H1 (cell line): ENCODE results near the gene CD7. TPM values are rescaled to one million over a fixed set of nuclear protein-coding genes. Genes with fewer than 3 reads are reported as not detected.
A peak's percentile ranks its signal among the peaks of the same experiment; 100 is the strongest.

ENCODE experiments used
- CTCF ChIA-PET: fragments of 300-600 bp; sonication (Branson Sonifier 250); formaldehyde crosslinking; loops from one replicate; lab custom pipeline; 2021; ENCODE audit not compliant: partially characterized antibody; lab: Charles Lee
- POLR2A ChIA-PET: fragments of 300-600 bp; sonication (Branson Sonifier 250); formaldehyde crosslinking; loops from one replicate; lab custom pipeline; 2021; ENCODE audit warnings: inconsistent platforms; ENCODE audit not compliant: partially characterized antibody; lab: Charles Lee
- DNase-seq, 2 experiments: peaks; one replicate each; pipeline versions ENCODE4 v3.0.0 to v3.0.0-alpha.2; 2010 to 2022; ENCODE audit warnings: low spot score in 2 of 2, low read depth in 1 of 2, mixed read lengths in 1 of 2
- FAIRE-seq: peaks from 2 replicates; lab custom pipeline; 2011; peaks lifted over from hg19 to GRCh38; lab: Jason Lieb, UNC
- H2AFZ ChIP-seq: 2 replicates; pipeline ENCODE4 v1.8.1; 2012; ENCODE audit warnings: low read length, inconsistent platforms
- H2AK5ac ChIP-seq: 2 replicates; pipeline ENCODE4 v1.6.1; 2013; ENCODE audit warnings: low read depth, low read length
- H2BK120ac ChIP-seq: replicated peaks from 2 replicates; pipeline ENCODE3; 2013; ENCODE audit warnings: low read depth, low read length, inconsistent platforms
- H2BK12ac ChIP-seq: 2 replicates; pipeline ENCODE4 v1.6.1; 2013; ENCODE audit warnings: low read depth, low read length
- H2BK15ac ChIP-seq: 2 replicates; pipeline ENCODE4 v1.6.1; 2013; ENCODE audit warnings: low read length
- H2BK20ac ChIP-seq: 2 replicates; pipeline ENCODE4 v1.6.1; 2013; ENCODE audit warnings: low read length
- H2BK5ac ChIP-seq: 2 replicates; pipeline ENCODE4 v1.6.1; 2013; ENCODE audit warnings: low read depth, low read length
- H3K14ac ChIP-seq: 2 replicates; pipeline ENCODE4 v1.6.1; 2013; ENCODE audit warnings: inconsistent platforms; ENCODE audit not compliant: insufficient read length
- H3K18ac ChIP-seq: 2 replicates; pipeline ENCODE4 v1.6.1; 2013; ENCODE audit warnings: low read length; ENCODE audit errors: extremely low read depth
- H3K23ac ChIP-seq: 2 replicates; pipeline ENCODE4 v1.6.1; 2013; ENCODE audit warnings: inconsistent platforms; ENCODE audit not compliant: insufficient read length
- H3K23me2 ChIP-seq: 2 replicates; pipeline ENCODE4 v1.6.1; 2013; ENCODE audit warnings: low read depth, low read length
- H3K27ac ChIP-seq: 2 replicates; pipeline ENCODE4 v1.6.1; 2011; ENCODE audit warnings: low read depth, low read length, inconsistent platforms
- H3K27me3 ChIP-seq, 4 experiments: replicated peaks in 1 of 4; 1 replicate in 1 of 4; 2 replicates in 3 of 4; pipeline versions ENCODE4 v1.6.1 to v1.8.1; 2011 to 2013; ENCODE audit warnings: low read length in 3 of 4, mild to moderate bottlenecking in 3 of 4, inconsistent platforms in 2 of 4, mixed read lengths in 2 of 4, moderate library complexity in 1 of 4; ENCODE audit not compliant: control insufficient read depth in 3 of 4, insufficient read depth in 3 of 4; ENCODE audit errors: extremely low read depth in 1 of 4
- H3K36me3 ChIP-seq, 4 experiments: 2 replicates each; pipeline versions ENCODE4 v1.6.1 to v1.8.1; 2011 to 2013; ENCODE audit warnings: mild to moderate bottlenecking in 4 of 4, low read length in 3 of 4, moderate library complexity in 2 of 4, control low read depth in 1 of 4, inconsistent platforms in 1 of 4; ENCODE audit not compliant: insufficient read depth in 4 of 4, control insufficient read depth in 2 of 4
- H3K4ac ChIP-seq: replicated peaks from 2 replicates; pipeline ENCODE3; 2013; ENCODE audit warnings: low read length, low read depth, mixed read lengths, inconsistent platforms; ENCODE audit not compliant: insufficient read length
- H3K4me1 ChIP-seq, 4 experiments: replicated peaks in 1 of 4; 1 replicate in 1 of 4; 2 replicates in 3 of 4; pipeline versions ENCODE4 v1.6.1 to v1.8.1; 2011 to 2013; ENCODE audit warnings: low read length in 3 of 4, inconsistent platforms in 2 of 4, mixed read lengths in 1 of 4; ENCODE audit not compliant: insufficient read depth in 4 of 4, control insufficient read depth in 3 of 4
- H3K4me2 ChIP-seq, 2 experiments: 2 replicates each; pipeline versions ENCODE4 v1.6.1 to v1.8.1; 2011 to 2013; ENCODE audit warnings: low read depth in 2 of 2, low read length in 2 of 2, control low read depth in 1 of 2, inconsistent platforms in 1 of 2, mild to moderate bottlenecking in 1 of 2; ENCODE audit not compliant: insufficient read depth in 1 of 2
- H3K4me3 ChIP-seq, 4 experiments: fragments of 200-600, 300-600 bp in 1 of 4; sonication (generic), shearing (Covaris generic), sonication (Bioruptor Twin) in 1 of 4; 2 replicates each; pipeline versions ENCODE4 v1.5.1 to v1.8.1; 2011 to 2016; ENCODE audit warnings: low read length in 4 of 4, low read depth in 3 of 4, control low read depth in 2 of 4, inconsistent platforms in 2 of 4, mild to moderate bottlenecking in 2 of 4, mixed read lengths in 1 of 4, moderate library complexity in 1 of 4; ENCODE audit not compliant: insufficient read depth in 2 of 4; ENCODE audit errors: extremely low read depth in 1 of 4
- H3K56ac ChIP-seq: replicated peaks from 2 replicates; pipeline ENCODE3; 2013; ENCODE audit warnings: low read depth, mild to moderate bottlenecking, mixed read lengths, low read length, inconsistent platforms; ENCODE audit not compliant: insufficient read length
- H3K79me1 ChIP-seq: 2 replicates; pipeline ENCODE4 v1.6.1; 2013; ENCODE audit warnings: low read depth, low read length, control low read depth
- H3K79me2 ChIP-seq, 2 experiments: 2 replicates each; pipeline versions ENCODE4 v1.6.1 to v1.8.1; 2012 to 2013; ENCODE audit warnings: low read length in 2 of 2, mild to moderate bottlenecking in 2 of 2, inconsistent platforms in 1 of 2; ENCODE audit not compliant: insufficient read depth in 2 of 2, control insufficient read depth in 1 of 2
- H3K9ac ChIP-seq, 4 experiments: replicated peaks in 1 of 4; 1 replicate in 1 of 4; 2 replicates in 3 of 4; pipeline versions ENCODE4 v1.6.1 to v1.8.1; 2011 to 2013; ENCODE audit warnings: low read depth in 3 of 4, low read length in 3 of 4, control low read depth in 2 of 4, mild to moderate bottlenecking in 2 of 4, moderate library complexity in 2 of 4, inconsistent platforms in 1 of 4; ENCODE audit errors: extremely low read depth in 1 of 4
- H3K9me3 ChIP-seq, 2 experiments: 2 replicates each; pipeline versions ENCODE4 v1.6.1 to v1.8.1; 2012 to 2013; ENCODE audit warnings: mild to moderate bottlenecking in 2 of 2, moderate library complexity in 2 of 2, control low read depth in 1 of 2, inconsistent platforms in 1 of 2, low read depth in 1 of 2, low read length in 1 of 2, mixed read lengths in 1 of 2; ENCODE audit not compliant: insufficient read depth in 2 of 2
- H4K20me1 ChIP-seq, 2 experiments: replicated peaks in 1 of 2; 2 replicates each; pipeline versions ENCODE3 to v1.8.1; 2011 to 2013; ENCODE audit warnings: inconsistent platforms in 2 of 2, low read length in 2 of 2, mild to moderate bottlenecking in 1 of 2; ENCODE audit not compliant: insufficient read depth in 2 of 2, control insufficient read depth in 1 of 2
- H4K5ac ChIP-seq: 2 replicates; pipeline ENCODE4 v1.6.1; 2013; ENCODE audit warnings: low read length, low read depth, mixed read lengths, inconsistent platforms; ENCODE audit not compliant: insufficient read length
- H4K8ac ChIP-seq: 2 replicates; pipeline ENCODE4 v1.8.0; 2013; ENCODE audit warnings: mild to moderate bottlenecking, moderate library complexity, low read length, inconsistent platforms; ENCODE audit not compliant: insufficient read depth; ENCODE audit errors: extremely low read depth
- H4K91ac ChIP-seq: replicated peaks from 2 replicates; pipeline ENCODE3; 2013; ENCODE audit warnings: low read length, mixed read lengths, inconsistent platforms; ENCODE audit not compliant: insufficient read length
- FOSL1 ChIP-seq: IDR thresholded peaks from 2 replicates; pipeline ENCODE4 v1.6.1; 2011; ENCODE audit warnings: mild to moderate bottlenecking, low read depth, low read length, moderate library complexity; ENCODE audit not compliant: insufficient read depth
- HDAC6 ChIP-seq: IDR thresholded peaks from one replicate; pipeline ENCODE4 v1.7.1; 2012; ENCODE audit warnings: low read depth, mild to moderate bottlenecking, inconsistent platforms, low read length, moderate library complexity
- WGBS, 2 experiments: shearing (Covaris generic) in 1 of 2; methylation state at CpG; one replicate each; pipeline versions ENCODE4 v1.1.6 to v1.1.7; 2013 to 2015; ENCODE audit warnings: low lambda C conversion rate in 2 of 2, mixed read lengths in 2 of 2, inconsistent platforms in 1 of 2, low coverage in 1 of 2, missing lambda C conversion rate in 1 of 2; ENCODE audit not compliant: insufficient replicate concordance in 2 of 2, insufficient coverage in 1 of 2, insufficient read length in 1 of 2; ENCODE audit errors: extremely low coverage in 1 of 2, missing lambda C conversion rate in 1 of 2; 5-methylcytosine and 5-hydroxymethylcytosine counted together
- polyA plus RNA-seq, 7 experiments: library from polyadenylated mRNA; depleted of rRNA in 3 of 7; stranded (reverse) in 5 of 7; unstranded in 2 of 7; fragments of >200 nt in 5 of 7; fragments of 200-250 nt in 2 of 7; gene quantifications; 1 replicate in 5 of 7; 2 replicates in 1 of 7; 4 replicates in 1 of 7; pipeline versions ENCODE4 v1.2.1 to v1.2.3, GENCODE V29; 2011 to 2013; ENCODE audit warnings: missing spikeins in 2 of 7, mixed read lengths in 2 of 7
- total RNA-seq: library from RNA; stranded (reverse); fragmentation: NEBNext Ultra II Directional; extraction: Animal tissue kit (Norgen Biotek cat#: 25700); gene quantifications from 2 replicates; pipeline ENCODE4 v1.2.1, GENCODE V29; 2021
- TF ChIP-seq, protein P1 (sequence below): IDR thresholded peaks from 2 replicates; pipeline ENCODE4 v1.6.1; 2012; ENCODE audit warnings: inconsistent platforms
- TF ChIP-seq, protein P2 (sequence below), 3 experiments: IDR thresholded peaks; 1 replicate in 2 of 3; 2 replicates in 1 of 3; pipeline versions ENCODE4 v1.5.1 to v1.6.1; 2011; ENCODE audit warnings: low read length in 3 of 3, mild to moderate bottlenecking in 3 of 3, inconsistent platforms in 2 of 3, low read depth in 1 of 3, moderate library complexity in 1 of 3; ENCODE audit not compliant: insufficient read depth in 1 of 3; ENCODE audit errors: control extremely low read depth in 1 of 3
- TF ChIP-seq, protein P3 (sequence below): IDR thresholded peaks from 2 replicates; pipeline ENCODE4 v1.6.1; 2012; ENCODE audit warnings: inconsistent platforms

CD7 gene
- total and polyA plus RNA-seq, 2 of the 8 experiments (the other 6 are each of a cell fraction or from before 2014, with no cell fraction given), result 0.83 to 0.86 TPM

DNA sequence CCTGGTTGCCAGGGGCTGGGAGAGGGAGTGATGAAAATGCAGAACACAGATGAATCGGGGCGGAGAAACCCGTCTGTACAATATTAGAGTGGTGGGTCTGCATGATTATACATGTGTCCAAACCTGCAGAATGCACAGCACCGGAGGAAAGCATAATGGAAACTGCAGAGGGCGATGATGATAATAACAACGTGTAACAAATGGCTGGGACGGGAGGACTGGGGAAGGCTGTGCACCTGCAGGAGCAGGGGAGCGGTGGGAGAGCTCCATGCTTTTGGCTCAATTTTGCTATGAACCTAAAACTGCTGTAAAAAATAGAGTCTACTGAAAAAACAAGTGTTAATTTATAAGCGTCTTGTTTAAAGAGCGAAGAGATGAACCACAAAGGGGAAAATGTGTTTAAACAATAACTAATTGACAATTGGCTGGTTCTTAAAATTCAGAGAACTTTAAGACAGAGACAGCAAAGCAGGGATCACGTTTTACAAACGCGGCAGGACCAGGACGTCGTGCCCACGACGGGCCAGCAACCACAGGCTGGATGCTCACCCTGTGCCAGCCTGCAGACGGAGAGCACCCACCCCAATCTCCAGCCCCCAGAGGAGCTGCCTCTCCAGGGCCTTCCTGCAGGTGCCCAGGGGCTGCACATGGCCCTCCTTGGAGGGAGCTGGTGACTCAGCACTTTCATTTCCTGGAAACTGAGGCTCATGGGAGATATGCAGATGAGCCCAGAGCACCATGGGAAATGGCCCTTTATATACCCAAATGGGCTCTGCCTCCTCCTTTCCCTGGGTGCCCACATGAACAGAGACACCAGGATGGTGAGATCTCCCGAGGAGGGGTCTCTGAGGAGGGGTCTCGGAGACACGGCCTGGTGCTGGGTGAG lies 41.3 kb upstream of the CD7 start, which contains the start of gene TEX19:
Gene TEX19, plus strand, starts transcription at position 783 of the 886 bp plus-strand sequence. CDS start 2,904 bp downstream, outside the sequence.
- H4K91ac ChIP-seq, result peak within 1 kb of the TSS; percentile 95
- peak within 1 kb of the TSS; percentile 53; the same call in 1 of the 2 replicates for H2AK5ac ChIP-seq
- no peaks in the 10 kb centered on the region for H3K36me3 ChIP-seq
- no peak within 1 kb of the TSS; the same call in 1 of the 2 replicates for H3K18ac ChIP-seq
- H3K23ac ChIP-seq, result no peak within 1 kb of the TSS
- no peaks in the 10 kb centered on the region; the same call in 1 of the 2 replicates for H3K79me1 ChIP-seq
- peaks cover 0 to 3% (median 1%) of the 10 kb centered on the region in 4 experiments; a peak in 3 of 7 replicates for H3K27me3 ChIP-seq
- no peaks in the 10 kb centered on the region for H3K23me2 ChIP-seq
- H3K14ac ChIP-seq, result no peak within 1 kb of the TSS
- POLR2A ChIA-PET, result interaction anchor here (0.6 to 2.1 kb wide), 4 partner anchors 8 to 69 kb away, joined by 3 to 5 read pairs (median 3); no protein-coding TSS in a partner anchor
- H2BK20ac ChIP-seq, result no peak within 1 kb of the TSS
- H3K4me1 ChIP-seq, result peaks cover 0 to 11% (median 5%) of the 10 kb centered on the region in 4 experiments; a peak in 6 of 7 replicates
- DNase-seq (no peak), FAIRE-seq (no peak)
- no peak within 1 kb of the TSS for H3K4ac ChIP-seq
- peak within 1 kb of the TSS; percentile 43 for H2BK120ac ChIP-seq
- no peak within 1 kb of the TSS for H2AFZ ChIP-seq
- H4K5ac ChIP-seq, result peak within 1 kb of the TSS; percentile 22
- no peak within 1 kb of the TSS for H4K8ac ChIP-seq
- no peak within 1 kb of the TSS for H3K9ac ChIP-seq
- peak within 1 kb of the TSS; percentile 60; the same call in 1 of the 2 replicates for H2BK12ac ChIP-seq
- no peaks in the 10 kb centered on the region for H4K20me1 ChIP-seq
- no peak within 1 kb of the TSS for H2BK15ac ChIP-seq
- no peak within 1 kb of the TSS; the same call in 1 of the 2 replicates for H2BK5ac ChIP-seq
- 84% methylated on average over 19 of the region's 21 CpGs; no CpG with 5 or more reads in 1 of the 2 experiments for WGBS, 2 experiments
- no peaks in the 10 kb centered on the region for H3K79me2 ChIP-seq
- H3K4me2 ChIP-seq, result no peak within 1 kb of the TSS
- CTCF ChIA-PET, result interaction anchor here (0.6 to 2.5 kb wide), 6 partner anchors 12 to 240 kb away, joined by 3 to 15 read pairs (median 4); partner anchors contain the start of gene UTS2R
- no peak within 1 kb of the TSS for H3K4me3 ChIP-seq
- H3K56ac ChIP-seq, result no peak within 1 kb of the TSS
- H3K9me3 ChIP-seq, result no peaks in the 10 kb centered on the region
- H3K27ac ChIP-seq, result no peak within 1 kb of the TSS
- TF ChIP-seq, protein P1, sequence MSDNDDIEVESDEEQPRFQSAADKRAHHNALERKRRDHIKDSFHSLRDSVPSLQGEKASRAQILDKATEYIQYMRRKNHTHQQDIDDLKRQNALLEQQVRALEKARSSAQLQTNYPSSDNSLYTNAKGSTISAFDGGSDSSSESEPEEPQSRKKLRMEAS, result peak; percentile 64
- TF ChIP-seq, protein P2, sequence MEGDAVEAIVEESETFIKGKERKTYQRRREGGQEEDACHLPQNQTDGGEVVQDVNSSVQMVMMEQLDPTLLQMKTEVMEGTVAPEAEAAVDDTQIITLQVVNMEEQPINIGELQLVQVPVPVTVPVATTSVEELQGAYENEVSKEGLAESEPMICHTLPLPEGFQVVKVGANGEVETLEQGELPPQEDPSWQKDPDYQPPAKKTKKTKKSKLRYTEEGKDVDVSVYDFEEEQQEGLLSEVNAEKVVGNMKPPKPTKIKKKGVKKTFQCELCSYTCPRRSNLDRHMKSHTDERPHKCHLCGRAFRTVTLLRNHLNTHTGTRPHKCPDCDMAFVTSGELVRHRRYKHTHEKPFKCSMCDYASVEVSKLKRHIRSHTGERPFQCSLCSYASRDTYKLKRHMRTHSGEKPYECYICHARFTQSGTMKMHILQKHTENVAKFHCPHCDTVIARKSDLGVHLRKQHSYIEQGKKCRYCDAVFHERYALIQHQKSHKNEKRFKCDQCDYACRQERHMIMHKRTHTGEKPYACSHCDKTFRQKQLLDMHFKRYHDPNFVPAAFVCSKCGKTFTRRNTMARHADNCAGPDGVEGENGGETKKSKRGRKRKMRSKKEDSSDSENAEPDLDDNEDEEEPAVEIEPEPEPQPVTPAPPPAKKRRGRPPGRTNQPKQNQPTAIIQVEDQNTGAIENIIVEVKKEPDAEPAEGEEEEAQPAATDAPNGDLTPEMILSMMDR (IDR thresholded peaks at IDR 0.05; ENCODE audit: control extremely low read depth in 1 of 3, insufficient read depth in 1 of 3, low read depth in 1 of 3, low read length in 3 of 3), result no peak
- TF ChIP-seq, protein P3, sequence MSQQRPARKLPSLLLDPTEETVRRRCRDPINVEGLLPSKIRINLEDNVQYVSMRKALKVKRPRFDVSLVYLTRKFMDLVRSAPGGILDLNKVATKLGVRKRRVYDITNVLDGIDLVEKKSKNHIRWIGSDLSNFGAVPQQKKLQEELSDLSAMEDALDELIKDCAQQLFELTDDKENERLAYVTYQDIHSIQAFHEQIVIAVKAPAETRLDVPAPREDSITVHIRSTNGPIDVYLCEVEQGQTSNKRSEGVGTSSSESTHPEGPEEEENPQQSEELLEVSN, result peak; percentile 88
- TF ChIP-seq FOSL1 (no peak), HDAC6 (no peak)
